OCI-LY7 (cell line): ENCODE results near the gene SORCS1. TPM values are rescaled to one million over a fixed set of nuclear protein-coding genes. Genes with fewer than 3 reads are reported as not detected.

Experiments
- BruUV-seq: library from RNA; stranded (reverse); fragments of 400-500 nt; replicated peaks from 2 replicates; lab custom pipeline; 2021; lab: Mats Ljungman, UMichigan
- CTCF ChIA-PET: fragments of 300-600 bp; sonication (Branson Sonifier 250); formaldehyde crosslinking; loops from one replicate; lab custom pipeline; 2022; ENCODE audit warnings: antibody characterized with exemption; ENCODE audit not compliant: unreplicated experiment; lab: Charles Lee
- POLR2A ChIA-PET: fragments of 300-600 bp; sonication (Branson Sonifier 250); formaldehyde crosslinking; loops from one replicate; lab custom pipeline; 2022; ENCODE audit warnings: antibody characterized with exemption; lab: Charles Lee
- DNase-seq: peaks from one replicate; pipeline ENCODE4 v3.0.0-alpha.2; 2015; ENCODE audit warnings: low spot score
- H2AFZ ChIP-seq: fragments of 200-600 bp; sonication (generic), shearing (Covaris generic); 2 replicates; pipeline ENCODE4 v1.6.1; 2014; ENCODE audit warnings: mild to moderate bottlenecking, antibody characterized with exemption, low read length, moderate library complexity
- H3K27ac ChIP-seq: fragments of 200-600 bp; sonication (generic); 2 replicates; pipeline ENCODE4 v1.5.1; 2014; ENCODE audit warnings: mixed run types, low read depth, mild to moderate bottlenecking, moderate library complexity, low read length, inconsistent platforms; ENCODE audit not compliant: poor library complexity, severe bottlenecking
- H3K36me3 ChIP-seq: fragments of 200-600 bp; sonication (generic); 2 replicates; pipeline ENCODE4 v1.6.1; 2014; ENCODE audit warnings: mild to moderate bottlenecking, antibody characterized with exemption, low read length, moderate library complexity, mixed read lengths; ENCODE audit not compliant: insufficient read depth
- H3K4me1 ChIP-seq: fragments of 200-600 bp; sonication (generic); 2 replicates; pipeline ENCODE4 v1.5.1; 2014; ENCODE audit warnings: mild to moderate bottlenecking, low read length; ENCODE audit not compliant: insufficient read depth, poor library complexity, severe bottlenecking
- H3K4me2 ChIP-seq: fragments of 200-600 bp; sonication (generic); 2 replicates; pipeline ENCODE4 v1.6.1; 2014; ENCODE audit warnings: mild to moderate bottlenecking, low read length
- H3K4me3 ChIP-seq: fragments of 200-600 bp; sonication (generic); 2 replicates; pipeline ENCODE4 v1.5.1; 2014; ENCODE audit warnings: mild to moderate bottlenecking, low read depth, low read length; ENCODE audit not compliant: poor library complexity, severe bottlenecking
- H3K79me2 ChIP-seq: fragments of 200-600 bp; sonication (generic); 2 replicates; pipeline ENCODE4 v1.6.1; 2016; ENCODE audit warnings: low read depth, mild to moderate bottlenecking, low read length, moderate library complexity, mixed read lengths; ENCODE audit not compliant: insufficient read depth
- H3K9me2 ChIP-seq: fragments of 200-600 bp; sonication (generic); 2 replicates; pipeline ENCODE4 v1.6.1; 2016; ENCODE audit warnings: mild to moderate bottlenecking, low read length, mixed read lengths; ENCODE audit not compliant: insufficient read depth
- H3K9me3 ChIP-seq: fragments of 200-600 bp; sonication (generic); 2 replicates; pipeline ENCODE4 v1.6.1; 2014; ENCODE audit warnings: mild to moderate bottlenecking, mixed run types, low read length, mixed read lengths
- H4K20me1 ChIP-seq: fragments of 200-600 bp; sonication (generic); 2 replicates; pipeline ENCODE4 v1.6.1; 2014; ENCODE audit warnings: mild to moderate bottlenecking, antibody characterized with exemption, low read length, moderate library complexity, mixed read lengths; ENCODE audit not compliant: insufficient read depth
- CTCF ChIP-seq: fragments of 200-600 bp; sonication (generic); conservative IDR thresholded peaks from 2 replicates; pipeline ENCODE4 v1.5.1; 2014; ENCODE audit warnings: mild to moderate bottlenecking, antibody characterized with exemption, low read length, moderate library complexity, mixed read lengths
- EZH2phosphoT487 ChIP-seq: fragments of 200-600 bp; sonication (generic); IDR thresholded peaks from 2 replicates; pipeline ENCODE4 v1.6.1; 2018; ENCODE audit warnings: low read depth, borderline replicate concordance, mild to moderate bottlenecking, mixed run types, antibody characterized with exemption, low read length, moderate library complexity, mixed read lengths
- intact Hi-C: fragments of 100-400 bp; cut with micrococcal nuclease; formaldehyde crosslinking; loops from one replicate; pipeline ENCODE4 v1.10.0; 2022; ENCODE audit not compliant: unreplicated experiment
- total RNA-seq, 2 experiments: library from RNA; depleted of rRNA in 1 of 2; stranded (reverse); fragments of >200 nt in 1 of 2; shearing (Covaris generic) in 1 of 2; gene quantifications; 2 replicates each; pipeline ENCODE4 v1.2.3, GENCODE V29; 2014 to 2022

Gene SORCS1
- total RNA-seq, 2 experiments from 2014 or later = not detected

GRCh38 chr10:107144490-107144889, 20.0 kb downstream of the SORCS1 start:
- ChIA-PET POLR2A (no interaction called here), CTCF (no interaction called here)
- H2AFZ ChIP-seq = no peak overlapping the region

DNA sequence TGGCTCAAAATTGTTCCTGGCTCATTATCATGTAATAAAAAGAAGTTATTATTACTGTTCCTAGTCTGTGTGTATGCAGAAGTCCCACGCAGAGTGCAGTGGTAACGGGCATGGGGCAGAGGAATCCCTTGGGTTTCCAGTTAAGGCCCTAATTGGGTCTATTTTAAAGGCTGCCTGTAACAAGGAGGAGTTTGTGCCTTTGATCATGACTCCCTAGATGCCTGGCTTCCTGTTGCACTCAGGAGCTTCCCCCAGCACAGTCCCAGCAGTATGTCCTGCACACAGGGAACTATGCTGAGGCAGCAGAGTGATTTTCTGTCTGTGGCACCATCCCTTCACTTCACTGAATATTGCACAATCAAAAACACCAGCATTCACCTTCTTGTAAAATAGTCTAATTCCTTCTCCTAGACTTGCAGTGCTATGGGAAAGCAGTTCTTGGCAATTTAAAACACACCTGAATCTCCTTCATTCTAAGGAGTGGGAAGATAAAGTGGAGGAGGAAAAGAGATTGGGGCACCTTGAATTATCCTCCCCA, 22.9 kb downstream of the SORCS1 start:
- no peaks in the 10 kb centered on the region for H3K9me2 ChIP-seq
- no TSS peak for BruUV-seq
- no peaks in the 10 kb centered on the region for H3K79me2 ChIP-seq
- intact Hi-C loops = no loop called here
- no peak overlapping the region for H3K4me2 ChIP-seq
- ChIA-PET CTCF (no interaction called here), POLR2A (no interaction called here)
- H4K20me1 ChIP-seq = no peaks in the 10 kb centered on the region
- no peak overlapping the region for H2AFZ ChIP-seq
- H3K4me1 ChIP-seq = no peaks in the 10 kb centered on the region
- no peak overlapping the region for H3K27ac ChIP-seq
- no peak for DNase-seq
- TF ChIP-seq CTCF (no peak), EZH2phosphoT487 (no peak)
- no peaks in the 10 kb centered on the region for H3K9me3 ChIP-seq
- no peaks in the 10 kb centered on the region for H3K36me3 ChIP-seq
- no peak overlapping the region for H3K4me3 ChIP-seq

More at GRCh38 chr10:107144490-107144889, 20.0 kb downstream of the SORCS1 start:
- no peak overlapping the region for H3K27ac ChIP-seq
- H4K20me1 ChIP-seq = no peaks in the 10 kb centered on the region
- H3K4me3 ChIP-seq = no peak overlapping the region
- no peaks in the 10 kb centered on the region for H3K4me1 ChIP-seq
- intact Hi-C loops = no loop called here
- no TSS peak for BruUV-seq
- DNase-seq = no peak
- TF ChIP-seq EZH2phosphoT487 (no peak), CTCF (no peak)
- H3K9me3 ChIP-seq = no peaks in the 10 kb centered on the region
- H3K79me2 ChIP-seq = no peaks in the 10 kb centered on the region
- no peaks in the 10 kb centered on the region for H3K36me3 ChIP-seq
- H3K4me2 ChIP-seq = no peak overlapping the region
- H3K9me2 ChIP-seq = no peaks in the 10 kb centered on the region

DNA sequence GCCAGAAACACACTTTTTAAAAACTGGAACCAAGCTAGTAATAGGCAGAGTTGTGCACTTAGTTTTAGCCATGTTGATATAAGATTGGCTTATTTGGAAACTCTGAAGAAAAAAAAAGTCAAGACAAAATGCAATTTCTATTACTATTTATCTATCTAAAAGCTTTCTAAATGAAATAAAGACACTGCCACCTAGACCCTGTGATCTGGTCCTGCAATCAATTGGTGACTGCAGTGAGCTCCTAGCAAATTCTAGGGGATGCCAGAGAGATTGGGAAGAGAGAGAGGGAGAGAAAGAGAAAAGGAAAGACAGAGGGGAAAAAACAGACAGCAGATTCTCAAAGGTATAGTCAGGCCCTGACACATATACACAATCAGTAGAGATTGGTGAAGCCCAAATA, 25.3 kb downstream of the SORCS1 start:
- Histone ChIP-seq H4K20me1 (no peaks in the 10 kb centered on the region), H3K4me3 (no peak overlapping the region), H3K79me2 (no peaks in the 10 kb centered on the region), H3K4me1 (no peaks in the 10 kb centered on the region), H3K27ac (no peak overlapping the region), H2AFZ (no peak overlapping the region), H3K9me3 (no peaks in the 10 kb centered on the region), H3K9me2 (no peaks in the 10 kb centered on the region), H3K4me2 (no peak overlapping the region), H3K36me3 (no peaks in the 10 kb centered on the region)
- intact Hi-C loops = no loop called here
- no TSS peak for BruUV-seq
- ChIA-PET CTCF (no interaction called here), POLR2A (no interaction called here)
- TF ChIP-seq CTCF (no peak), EZH2phosphoT487 (no peak)
- no peak for DNase-seq
